Activated T-cell treated with anti-CD3 and anti-CD28 coated beads, Interleukin-2, amount 50 U/mL, for 72 hours (primary cell): ENCODE data around the gene ACTG2. TPM values are rescaled to one million over a fixed set of nuclear protein-coding genes. Genes with fewer than 3 reads are reported as not detected.
A peak's percentile ranks its signal among the peaks of the same experiment; 100 is the strongest.

Experiments used
- ATAC-seq, 2 donors: fragments of 150-1000 bp; cut with Tn5 transposase; replicated peaks in 1 of 2; 2 replicates each; pipeline ENCODE4 v1.10.0; 2021; ENCODE audit warnings: moderate library complexity in 2 of 2, mild to moderate bottlenecking in 1 of 2
- DNase-seq, 2 donors: peaks; one replicate each; pipeline ENCODE4 v3.0.0; 2021 to 2022; ENCODE audit warnings: mixed read lengths in 1 of 2
- H3K27ac Mint-ChIP-seq: one replicate; pipeline ENCODE4 v1.8.0; 2022; ENCODE audit warnings: mild to moderate bottlenecking, moderate library complexity, mixed read lengths
- H3K27me3 Mint-ChIP-seq: one replicate; pipeline ENCODE4 v1.8.0; 2022; ENCODE audit warnings: low read depth, mixed read lengths
- H3K36me3 Mint-ChIP-seq, 2 donors: one replicate each; pipeline ENCODE4 v1.8.0; 2022; ENCODE audit warnings: mixed read lengths in 2 of 2, mild to moderate bottlenecking in 1 of 2; ENCODE audit not compliant: insufficient read depth in 2 of 2
- H3K4me1 Mint-ChIP-seq: one replicate; pipeline ENCODE4 v1.8.0; 2022; ENCODE audit warnings: low read depth, mixed read lengths
- H3K4me3 Mint-ChIP-seq, 2 donors: one replicate each; pipeline ENCODE4 v1.8.0; 2022; ENCODE audit warnings: mild to moderate bottlenecking in 2 of 2, mixed read lengths in 2 of 2, moderate library complexity in 2 of 2
- H3K9me3 Mint-ChIP-seq, 2 donors: one replicate each; pipeline ENCODE4 v1.8.0; 2022; ENCODE audit warnings: mixed read lengths in 2 of 2
- total RNA-seq, 2 donors: library from RNA; stranded (reverse); gene quantifications; one replicate each; pipeline ENCODE4 v1.2.3, GENCODE V29; 2022

Gene ACTG2
- total RNA-seq, 2 donors from 2014 or later = 0.22 TPM; not detected in 1

DNA sequence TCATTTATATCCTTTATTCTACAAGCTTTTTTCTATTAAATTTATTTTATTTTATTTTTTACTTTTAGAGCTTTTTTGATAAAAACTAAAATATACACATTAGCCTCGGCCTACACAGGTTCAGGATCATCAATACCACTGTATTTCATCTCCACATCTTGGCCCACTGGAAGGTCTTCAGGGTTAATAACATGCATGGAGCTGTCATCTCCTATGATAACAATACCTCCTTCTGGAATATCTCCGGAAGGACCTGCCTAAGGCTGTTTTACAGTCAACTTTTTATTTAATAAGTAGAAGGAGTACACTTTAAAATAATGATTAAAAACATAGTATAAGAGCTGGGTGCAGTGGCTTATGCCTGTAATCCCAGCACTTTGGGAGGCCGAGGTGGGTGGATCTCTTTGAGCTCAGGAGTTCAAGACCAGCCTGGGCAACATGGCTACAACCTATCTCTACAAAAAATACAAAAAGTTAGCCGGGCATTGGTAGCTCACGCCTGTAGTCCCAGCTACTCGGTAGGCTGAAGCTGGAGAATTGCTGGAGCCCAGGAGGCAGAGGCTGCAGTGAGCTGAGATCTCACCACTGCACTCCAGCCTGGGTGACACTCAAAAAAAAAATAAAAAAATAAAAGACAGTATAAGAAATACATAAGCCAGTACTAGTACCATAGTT lies 18.2 kb downstream of the ACTG2 start:
- no peaks in the 10 kb centered on the region for H3K36me3 Mint-ChIP-seq
- DNase-seq (no peak), ATAC-seq (no peak)
- no peak overlapping the region for H3K27ac Mint-ChIP-seq
- H3K4me3 Mint-ChIP-seq = no peak overlapping the region
- H3K9me3 Mint-ChIP-seq = no peaks in the 10 kb centered on the region
- peaks cover 11% of the 10 kb centered on the region for H3K4me1 Mint-ChIP-seq
- H3K27me3 Mint-ChIP-seq = no peaks in the 10 kb centered on the region

GRCh38 chr2:73911548-73912208 lies 18.9 kb downstream of the ACTG2 start:
- DNase-seq (no peak), ATAC-seq (no peak)
- no peaks in the 10 kb centered on the region for H3K27me3 Mint-ChIP-seq
- no peak overlapping the region for H3K27ac Mint-ChIP-seq
- no peaks in the 10 kb centered on the region for H3K9me3 Mint-ChIP-seq
- no peaks in the 10 kb centered on the region for H3K36me3 Mint-ChIP-seq
- no peak overlapping the region for H3K4me3 Mint-ChIP-seq
- H3K4me1 Mint-ChIP-seq = peaks cover 11% of the 10 kb centered on the region

DNA sequence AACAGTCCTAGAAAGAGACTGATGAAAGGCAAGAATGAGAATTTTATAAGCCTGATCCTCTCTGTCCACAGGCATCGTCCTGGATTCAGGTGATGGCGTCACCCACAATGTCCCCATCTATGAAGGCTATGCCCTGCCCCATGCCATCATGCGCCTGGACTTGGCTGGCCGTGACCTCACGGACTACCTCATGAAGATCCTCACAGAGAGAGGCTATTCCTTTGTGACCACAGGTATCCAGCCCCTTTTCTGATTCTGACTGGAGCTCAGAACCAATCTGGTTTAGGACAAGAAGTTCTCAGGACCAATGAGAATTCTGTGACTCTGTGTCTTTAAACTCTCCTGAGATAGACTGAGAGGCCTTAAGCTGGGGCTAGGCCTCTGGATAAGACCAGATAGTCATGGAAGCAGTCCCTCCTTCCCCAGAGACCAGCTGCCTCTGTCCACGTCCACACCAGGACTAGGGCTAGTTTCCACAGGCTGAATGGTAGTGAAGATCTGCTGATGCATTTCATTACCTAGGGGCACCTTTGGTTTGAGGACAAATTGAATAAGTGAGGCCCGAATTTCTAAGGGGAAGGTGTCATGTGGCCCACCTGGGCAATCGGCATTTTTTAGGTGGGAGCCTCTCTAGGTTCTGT lies 20.7 kb downstream of the ACTG2 start:
- DNase-seq = no peak
- Mint-ChIP-seq H3K9me3 (no peaks in the 10 kb centered on the region), H3K27ac (no peak overlapping the region), H3K27me3 (peaks cover 9% of the 10 kb centered on the region), H3K4me3 (no peak overlapping the region), H3K36me3 (no peaks in the 10 kb centered on the region), H3K4me1 (no peaks in the 10 kb centered on the region)
- ATAC-seq = no peak

GRCh38 chr2:73914667-73915066 lies 21.9 kb downstream of the ACTG2 start:
- no peak for DNase-seq
- peaks cover 9% of the 10 kb centered on the region for H3K27me3 Mint-ChIP-seq
- no peaks in the 10 kb centered on the region for H3K9me3 Mint-ChIP-seq
- H3K27ac Mint-ChIP-seq = no peak overlapping the region
- no peak overlapping the region for H3K4me3 Mint-ChIP-seq
- H3K4me1 Mint-ChIP-seq = no peaks in the 10 kb centered on the region
- ATAC-seq = no peak
- H3K36me3 Mint-ChIP-seq = no peaks in the 10 kb centered on the region

DNA sequence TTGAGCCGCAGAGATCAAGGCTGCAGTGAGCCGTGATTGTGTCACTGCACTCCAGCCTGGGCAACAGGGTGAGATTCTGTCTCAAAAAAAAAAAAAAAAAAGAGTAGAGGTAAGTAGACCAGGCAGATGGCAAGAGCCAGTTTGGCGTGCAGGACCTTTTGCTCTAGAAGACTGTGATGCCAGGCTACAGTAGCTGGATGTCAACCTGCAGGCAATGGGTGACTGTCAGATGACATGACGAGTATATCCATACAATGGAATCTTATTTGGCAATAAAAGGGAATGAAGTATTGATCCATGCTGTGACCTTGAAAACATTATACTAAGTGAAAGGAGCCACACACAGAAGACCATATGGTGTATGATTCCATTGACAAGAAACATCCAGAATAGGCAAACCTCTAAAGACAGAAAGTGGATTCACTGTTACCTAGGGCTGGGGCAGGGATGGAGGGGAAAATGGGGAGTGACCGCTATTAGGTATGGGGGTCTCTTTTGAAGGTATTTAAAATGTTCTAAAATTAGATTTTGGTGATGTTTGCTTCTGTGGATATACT lies 22.7 kb downstream of the ACTG2 start:
- Mint-ChIP-seq H3K4me3 (no peak overlapping the region), H3K27me3 (peaks cover 9% of the 10 kb centered on the region), H3K9me3 (no peaks in the 10 kb centered on the region), H3K36me3 (no peaks in the 10 kb centered on the region), H3K27ac (no peak overlapping the region), H3K4me1 (peaks cover under 1% of the 10 kb centered on the region)
- no peak for ATAC-seq
- no peak for DNase-seq

DNA sequence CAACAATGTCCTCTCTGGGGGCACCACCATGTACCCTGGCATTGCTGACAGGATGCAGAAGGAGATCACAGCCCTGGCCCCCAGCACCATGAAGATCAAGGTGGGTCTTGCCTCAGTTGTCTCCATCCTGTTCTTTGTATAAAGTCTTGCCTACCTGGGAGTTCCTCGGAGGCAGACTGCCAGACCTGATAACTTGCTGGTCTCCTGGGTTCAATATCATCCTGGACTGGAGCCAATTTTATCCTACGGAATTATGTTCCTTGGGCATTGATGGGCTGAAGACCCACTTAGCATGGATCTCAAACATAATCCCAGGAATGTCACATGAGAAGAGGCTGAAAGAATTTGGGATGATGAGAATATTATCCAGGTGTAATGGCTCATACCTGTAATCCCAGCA lies 23.9 kb downstream of the ACTG2 start:
- DNase-seq = no peak
- H3K4me3 Mint-ChIP-seq = no peak overlapping the region
- ATAC-seq = no peak
- no peaks in the 10 kb centered on the region for H3K9me3 Mint-ChIP-seq
- H3K27me3 Mint-ChIP-seq = peaks cover 9% of the 10 kb centered on the region
- no peaks in the 10 kb centered on the region for H3K36me3 Mint-ChIP-seq
- no peak overlapping the region for H3K27ac Mint-ChIP-seq
- H3K4me1 Mint-ChIP-seq = peaks cover 7% of the 10 kb centered on the region

GRCh38 chr2:73917296-73917695 lies 24.5 kb downstream of the ACTG2 start:
- Mint-ChIP-seq H3K27ac (no peak overlapping the region), H3K4me3 (no peak overlapping the region), H3K4me1 (peaks cover 7% of the 10 kb centered on the region), H3K27me3 (peaks cover 9% of the 10 kb centered on the region), H3K9me3 (no peaks in the 10 kb centered on the region), H3K36me3 (no peaks in the 10 kb centered on the region)
- no peak for ATAC-seq
- no peak for DNase-seq

- H3K27ac Mint-ChIP-seq = no peak overlapping the region
- ATAC-seq (no peak), DNase-seq (no peak)
- H3K4me3 Mint-ChIP-seq = no peak overlapping the region
- H3K4me1 Mint-ChIP-seq = peaks cover 8% of the 10 kb centered on the region
- peaks cover 9% of the 10 kb centered on the region for H3K27me3 Mint-ChIP-seq
- H3K9me3 Mint-ChIP-seq = no peaks in the 10 kb centered on the region
- H3K36me3 Mint-ChIP-seq = no peaks in the 10 kb centered on the region
Measured at GRCh38 chr2:73917696-73918207, 24.9 kb downstream of the ACTG2 start.

- no peak overlapping the region for H3K27ac Mint-ChIP-seq
- H3K9me3 Mint-ChIP-seq = no peaks in the 10 kb centered on the region
- DNase-seq = no peak
- ATAC-seq = no peak
- no peak overlapping the region for H3K4me3 Mint-ChIP-seq
- H3K36me3 Mint-ChIP-seq = no peaks in the 10 kb centered on the region
- peaks cover 9% of the 10 kb centered on the region for H3K27me3 Mint-ChIP-seq
- H3K4me1 Mint-ChIP-seq = peaks cover 14% of the 10 kb centered on the region
Measured at GRCh38 chr2:73918856-73919255, 26.0 kb downstream of the ACTG2 start.

DNA sequence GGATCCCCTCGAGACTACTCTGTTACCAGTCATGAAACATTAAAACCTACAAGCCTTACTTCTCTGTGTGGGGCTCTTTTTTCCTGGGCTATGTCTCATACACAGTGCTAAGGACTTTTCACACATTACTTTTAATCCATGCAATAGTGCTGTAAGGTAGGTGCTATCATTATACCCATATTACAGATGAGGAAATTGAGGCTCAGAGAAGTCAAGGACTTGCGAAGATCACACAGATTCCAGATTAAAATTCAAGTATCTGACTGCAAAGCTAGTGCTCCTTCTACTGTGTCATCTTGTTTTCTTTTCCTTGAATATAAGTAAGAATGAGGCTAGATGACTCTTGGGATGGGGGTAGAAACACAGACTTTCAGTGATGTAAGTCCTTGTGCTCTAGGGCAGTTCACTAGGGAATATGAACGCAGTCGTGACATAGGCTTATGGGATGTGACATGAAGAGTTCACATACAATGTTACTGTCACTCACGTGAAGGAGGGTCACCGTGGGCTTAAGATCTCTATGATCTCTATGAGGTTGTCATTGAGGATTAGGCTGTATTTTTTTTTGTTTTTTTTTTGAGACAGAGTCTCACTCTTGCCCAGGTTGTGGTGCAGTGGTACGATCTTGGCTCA lies 26.9 kb downstream of the ACTG2 start:
- Mint-ChIP-seq H3K4me3 (no peak overlapping the region), H3K9me3 (no peaks in the 10 kb centered on the region), H3K27me3 (peaks cover 9% of the 10 kb centered on the region), H3K4me1 (peaks cover 14% of the 10 kb centered on the region), H3K36me3 (no peaks in the 10 kb centered on the region), H3K27ac (no peak overlapping the region)
- DNase-seq (no peak), ATAC-seq (no peak)

- peaks cover 9% of the 10 kb centered on the region for H3K27me3 Mint-ChIP-seq
- H3K9me3 Mint-ChIP-seq = no peaks in the 10 kb centered on the region
- H3K4me3 Mint-ChIP-seq = no peak overlapping the region
- no peak overlapping the region for H3K27ac Mint-ChIP-seq
- no peaks in the 10 kb centered on the region for H3K36me3 Mint-ChIP-seq
- H3K4me1 Mint-ChIP-seq = peaks cover 15% of the 10 kb centered on the region
- peak; percentile 39 to 54 for DNase-seq
- ATAC-seq = peak; percentile 58 to 70
Measured at GRCh38 chr2:73920577-73921545, 28.1 kb downstream of the ACTG2 start.

GRCh38 chr2:73921581-73921980 lies 28.8 kb downstream of the ACTG2 start:
- H3K4me3 Mint-ChIP-seq = no peak overlapping the region
- H3K27me3 Mint-ChIP-seq = peaks cover 9% of the 10 kb centered on the region
- H3K27ac Mint-ChIP-seq = no peak overlapping the region

More at GRCh38 chr2:73921581-73921980, 28.8 kb downstream of the ACTG2 start:
- H3K9me3 Mint-ChIP-seq = no peaks in the 10 kb centered on the region
- peaks cover 22% of the 10 kb centered on the region for H3K4me1 Mint-ChIP-seq
- H3K36me3 Mint-ChIP-seq = no peaks in the 10 kb centered on the region
- ATAC-seq (no peak), DNase-seq (no peak)
